CMK (cell line): ENCODE measurements around the gene KIN.
"Not testable (repeated sequence)": the region's sequence is repeated elsewhere in the genome, so short reads cannot be mapped to it uniquely, and the experiment has no call there.

Experiments
- DNase-seq: peaks from one replicate; pipeline ENCODE4 v3.0.0-alpha.2; 2010; ENCODE audit warnings: low read depth

Gene KIN

DNA sequence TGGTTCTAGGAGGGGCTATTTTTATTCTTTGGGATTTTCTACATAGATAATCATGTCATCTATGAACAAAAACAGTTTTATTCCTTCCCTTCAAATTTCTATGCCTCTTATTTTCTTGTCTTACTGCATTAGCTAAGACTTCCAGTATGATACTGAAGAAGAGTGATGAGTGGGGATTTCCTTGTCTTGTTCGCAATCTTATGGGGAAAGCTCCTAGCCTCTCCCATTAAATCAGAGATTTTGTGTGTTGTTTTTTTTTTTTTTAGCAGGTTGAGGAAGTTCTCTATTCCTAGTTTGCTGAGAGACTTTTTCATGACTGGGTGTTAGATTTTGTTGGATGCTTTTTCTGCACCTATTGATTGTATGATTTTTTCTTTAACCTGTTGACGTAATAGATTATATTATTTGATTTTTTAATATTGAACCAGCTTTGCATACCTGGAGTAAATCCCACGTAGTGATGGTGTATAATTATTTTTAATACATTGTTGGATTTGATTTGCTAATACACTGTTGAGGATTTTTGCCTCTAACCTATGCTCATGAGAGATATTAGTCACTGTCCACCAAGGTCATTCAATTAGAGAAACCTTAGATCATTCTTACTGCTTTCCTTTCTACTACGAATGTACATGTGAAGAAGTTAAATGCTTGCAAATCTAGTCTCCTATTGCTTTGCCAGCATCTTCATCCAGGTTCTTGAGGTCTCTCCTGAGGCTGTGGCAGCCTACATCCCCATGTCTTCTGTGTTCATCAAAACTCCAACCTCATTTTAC, 6.6 kb upstream of the KIN start:
- no peak for DNase-seq

DNA sequence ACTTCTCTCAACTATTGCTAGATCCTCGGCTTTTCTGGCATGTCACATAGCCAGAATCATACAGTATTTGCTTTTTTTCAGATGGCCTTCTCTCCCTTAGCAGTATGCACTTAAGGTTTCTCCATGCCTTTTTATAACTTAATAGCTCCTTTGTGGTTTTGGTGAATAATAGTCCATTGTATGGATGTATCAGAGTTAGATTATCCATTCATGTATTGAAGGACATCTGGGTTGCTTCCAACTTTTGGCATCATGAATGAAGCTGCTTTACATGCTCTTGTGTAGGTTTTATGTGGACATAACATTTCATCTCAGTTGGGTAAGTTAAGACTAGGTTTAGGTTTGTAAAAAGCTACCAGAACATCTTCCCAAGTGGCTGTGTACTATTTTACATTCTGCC, 4.7 kb upstream of the KIN start:
- DNase-seq, result no peak

DNA sequence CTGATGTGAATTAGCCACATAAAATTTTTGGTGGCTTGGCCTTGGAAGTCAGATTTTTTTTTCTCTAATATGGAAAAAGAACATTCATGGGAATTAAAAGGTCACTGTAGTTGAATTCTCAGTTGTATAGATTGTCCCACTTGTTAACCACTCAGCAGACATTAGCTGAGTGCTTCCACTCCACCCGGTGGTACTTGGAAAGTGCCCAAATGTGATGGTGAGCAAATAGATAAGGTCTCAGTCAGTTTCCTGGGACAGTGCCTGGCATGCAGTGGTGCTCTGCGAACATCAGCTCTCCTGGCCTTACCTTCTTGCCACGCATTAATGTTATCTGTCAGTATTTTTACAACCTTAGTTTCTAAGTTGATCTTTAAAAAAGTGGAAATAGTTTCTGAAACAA, 1.6 kb upstream of the KIN start:
- DNase-seq, result no peak

DNA sequence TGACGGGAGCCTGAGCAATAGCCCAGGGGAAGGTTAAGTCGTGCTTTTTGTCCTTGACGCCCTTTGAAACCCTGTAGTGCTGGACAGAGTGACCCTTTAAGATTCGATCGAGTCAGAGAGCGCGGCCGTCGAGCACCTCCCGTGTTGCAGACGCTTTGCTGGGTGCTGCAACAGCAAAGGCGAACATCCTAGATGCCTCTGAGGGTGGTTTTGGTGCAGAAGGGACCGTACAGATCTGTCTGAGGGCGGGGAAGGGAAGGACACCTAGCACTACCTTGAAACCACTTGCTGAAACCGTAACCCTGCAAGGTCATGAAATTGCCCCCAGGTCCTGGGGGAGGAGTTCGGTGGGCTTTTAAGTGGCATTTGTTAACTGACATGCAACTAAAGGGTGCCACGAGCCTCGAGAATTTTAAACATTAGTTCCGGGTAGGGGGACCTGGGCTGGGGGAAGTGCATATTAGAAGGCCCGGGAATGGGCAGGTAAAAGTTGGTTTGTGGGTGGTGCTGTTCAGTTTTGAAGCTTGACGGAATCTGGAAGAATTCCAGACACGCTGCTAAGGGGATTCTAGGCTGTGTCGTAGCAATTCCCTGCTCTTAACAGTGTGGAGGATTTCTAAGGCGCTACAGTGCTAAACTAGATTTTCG, 970 bp upstream of the KIN start:
- no peak for DNase-seq

DNA sequence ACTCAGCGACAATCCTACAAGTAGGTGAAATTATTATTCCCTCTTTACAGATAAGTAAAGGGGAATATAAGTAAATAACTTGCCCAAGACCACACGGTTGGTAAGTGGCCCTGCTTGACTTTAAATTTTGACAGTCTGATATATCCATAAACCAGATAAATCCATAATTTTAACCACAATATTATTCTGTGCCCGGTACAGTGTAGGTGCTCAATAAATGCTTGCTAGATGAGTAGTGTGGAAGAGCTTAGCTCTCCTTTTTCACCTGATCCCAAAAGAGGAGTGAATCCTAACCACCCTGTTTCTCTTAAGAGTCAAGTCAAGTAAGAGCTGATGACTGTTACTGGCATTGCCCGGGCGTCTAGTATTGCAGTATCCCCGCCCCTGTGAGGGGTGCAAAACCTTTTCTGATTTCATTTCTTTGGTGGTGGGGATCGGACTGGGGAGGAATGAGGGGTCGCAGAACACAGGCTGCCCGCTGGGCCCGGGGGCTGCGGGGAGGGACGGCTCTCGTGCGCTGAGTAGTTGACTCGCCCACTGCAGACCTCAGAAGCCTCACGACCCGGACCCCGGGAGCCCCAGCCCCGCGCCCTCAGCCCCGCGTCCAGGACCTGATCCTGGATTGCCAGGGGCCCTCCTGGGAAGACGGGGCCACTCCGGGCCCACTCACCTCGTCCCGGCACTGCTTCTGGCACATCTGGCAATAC, 490 bp downstream of the KIN start:
- DNase-seq, result no peak

DNA sequence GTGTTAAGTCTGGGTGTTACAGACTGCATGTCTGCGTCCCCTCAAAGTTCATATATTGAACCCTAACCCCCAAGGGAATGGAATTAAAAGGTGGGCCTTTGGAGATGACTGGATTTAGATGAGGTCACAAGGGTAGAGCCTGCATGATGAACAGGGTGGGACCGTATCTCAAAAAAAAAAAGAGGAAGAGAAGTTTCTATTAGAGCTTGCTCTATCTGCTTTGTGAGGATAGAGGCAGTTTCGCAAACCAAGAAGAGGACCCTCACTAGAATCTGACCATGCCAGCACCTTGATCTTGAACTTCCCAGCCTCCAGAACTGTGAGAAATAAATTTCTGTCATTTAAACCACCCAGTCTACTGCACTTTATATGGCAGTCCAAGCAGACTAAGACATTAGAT, 1.4 kb downstream of the KIN start:
- no peak for DNase-seq

DNA sequence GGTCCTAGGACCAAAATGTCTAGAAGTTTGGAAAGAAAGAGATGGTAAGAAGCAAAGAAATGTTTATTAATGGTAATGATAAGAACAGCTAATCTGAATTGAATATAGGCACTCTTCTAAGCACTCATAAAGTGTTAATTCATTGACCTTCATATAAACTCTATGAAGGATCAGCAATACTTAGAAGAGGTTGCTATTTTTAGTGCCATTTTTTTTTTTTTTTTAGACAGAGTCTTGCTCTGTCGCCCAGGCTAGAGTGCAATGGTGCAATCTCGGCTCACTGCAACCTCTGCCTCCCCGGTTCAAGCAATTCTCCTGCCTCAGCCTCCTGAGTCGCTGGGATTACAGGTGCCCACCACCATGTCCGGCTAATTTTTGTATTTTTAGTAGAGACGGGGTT, 5.6 kb downstream of the KIN start:
- DNase-seq, result not testable (repeated sequence)

DNA sequence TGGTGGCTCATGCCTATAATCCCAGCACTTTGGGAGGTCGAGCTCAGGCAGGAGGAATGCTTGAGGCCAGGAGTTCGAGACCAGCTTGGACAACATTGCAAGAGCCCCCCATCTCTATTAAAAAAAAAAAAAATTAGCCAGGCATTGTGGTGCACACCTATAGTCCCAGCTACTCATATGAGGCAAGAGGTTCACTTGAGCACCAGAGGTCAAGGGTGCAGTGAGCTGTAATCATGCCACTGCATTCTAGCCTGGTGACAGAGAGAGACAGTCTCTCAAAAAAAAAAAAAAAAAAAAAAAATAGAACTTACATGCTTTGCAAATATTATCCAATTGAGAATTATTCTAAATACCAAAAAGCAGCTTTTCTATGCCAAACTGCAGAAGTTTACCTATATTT, 11.0 kb downstream of the KIN start:
- DNase-seq, result no peak

DNA sequence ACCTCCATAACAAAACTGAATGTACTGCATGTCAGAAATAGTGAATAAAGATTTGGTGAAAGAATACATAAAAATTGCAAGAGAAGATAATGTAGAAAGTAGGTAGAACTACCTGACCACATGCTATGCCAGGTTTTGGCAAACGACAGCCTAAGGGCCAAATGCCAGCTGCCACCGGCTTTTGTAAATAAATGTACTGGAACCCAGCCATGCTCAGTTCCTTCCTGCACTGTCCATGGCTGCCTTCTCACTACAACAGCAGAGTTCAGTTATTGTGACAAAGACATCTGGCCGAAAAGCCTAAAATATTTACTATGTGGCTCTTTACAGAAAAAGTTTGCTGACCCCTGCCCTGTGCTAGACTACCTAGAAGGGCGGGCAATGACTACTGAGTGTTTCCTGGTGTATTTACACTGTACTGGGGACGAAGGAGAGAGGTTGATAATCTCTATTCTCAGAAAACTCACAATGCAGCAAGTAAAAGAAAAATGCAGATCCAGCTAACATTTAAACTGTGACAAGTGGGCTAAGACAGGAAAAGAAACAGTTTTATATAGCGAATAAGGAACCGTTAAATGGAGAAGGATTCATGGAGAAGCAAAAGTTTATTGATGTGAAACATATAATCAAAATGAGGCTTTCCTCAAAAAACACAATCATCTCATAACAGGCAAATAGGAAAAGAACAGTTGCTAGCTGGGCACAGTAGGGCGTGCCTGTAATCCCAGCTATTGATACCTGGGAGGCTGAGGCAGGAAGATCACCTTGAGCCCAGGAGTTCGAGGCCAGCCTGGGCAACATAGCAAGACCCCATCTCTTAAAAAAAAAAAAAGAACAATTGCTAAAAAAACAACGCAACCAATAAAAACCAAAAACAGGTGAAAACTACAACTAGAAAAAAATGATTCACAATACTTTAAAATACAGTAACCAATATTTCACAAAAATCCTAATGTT, 13.7 kb downstream of the KIN start:
- no peak for DNase-seq

DNA sequence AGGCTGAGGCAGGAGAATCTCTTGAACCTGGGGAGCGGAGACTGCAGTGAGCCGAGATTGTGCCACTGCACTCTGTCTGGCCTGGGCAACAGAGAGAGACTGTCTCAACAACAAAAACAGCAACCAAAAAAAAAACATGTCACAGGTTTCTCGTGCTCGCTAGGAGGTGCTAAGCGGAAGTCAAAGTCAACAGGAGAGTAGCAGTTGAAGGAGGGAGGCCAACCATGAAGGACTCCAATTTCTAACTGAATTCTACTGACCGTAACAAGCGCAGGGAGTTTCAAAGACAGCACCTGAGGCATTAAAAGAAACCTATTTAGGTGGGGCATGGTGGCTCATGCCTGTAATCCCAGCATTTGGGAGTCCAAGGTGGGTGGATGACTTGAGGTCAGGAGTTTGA, 19.4 kb downstream of the KIN start:
- DNase-seq, result no peak

DNA sequence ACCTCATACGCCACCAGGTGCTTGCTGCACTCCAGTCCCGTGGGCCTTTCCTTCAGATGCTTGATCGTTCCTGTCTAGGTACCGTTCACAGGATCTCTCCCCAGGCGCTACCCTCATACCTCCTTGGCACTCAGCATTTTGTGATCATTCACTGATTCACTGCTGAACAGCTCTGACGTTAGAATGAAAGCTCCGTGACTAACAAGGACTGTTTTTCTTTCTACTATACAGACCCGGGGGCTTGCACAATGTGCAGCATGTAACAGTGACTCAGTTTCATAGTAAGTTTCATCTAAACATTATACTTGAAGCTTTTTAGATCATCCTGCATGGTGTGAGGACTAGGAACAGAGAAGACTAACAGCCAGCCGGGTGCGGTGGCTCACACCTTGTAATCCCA, 20.6 kb downstream of the KIN start:
- no peak for DNase-seq

DNA sequence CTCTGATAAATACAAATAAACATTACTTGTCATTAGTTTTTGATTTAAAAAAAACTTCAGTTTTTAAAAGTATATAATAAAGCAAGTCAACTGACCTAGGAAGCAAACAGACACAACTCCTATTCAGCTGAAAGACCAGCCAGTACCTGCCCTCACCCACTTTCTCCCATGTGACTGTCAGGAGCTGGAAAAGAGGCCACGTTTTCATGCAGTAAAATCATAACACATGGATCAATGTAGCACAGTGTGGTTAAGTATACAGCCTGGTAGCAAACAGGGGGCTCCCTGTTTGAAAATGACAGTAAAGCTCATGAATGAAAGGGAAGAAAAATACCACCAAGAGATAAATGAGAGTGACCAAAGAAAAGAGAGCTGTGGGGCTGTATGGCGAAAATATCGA, 21.6 kb downstream of the KIN start:
- DNase-seq, result no peak

DNA sequence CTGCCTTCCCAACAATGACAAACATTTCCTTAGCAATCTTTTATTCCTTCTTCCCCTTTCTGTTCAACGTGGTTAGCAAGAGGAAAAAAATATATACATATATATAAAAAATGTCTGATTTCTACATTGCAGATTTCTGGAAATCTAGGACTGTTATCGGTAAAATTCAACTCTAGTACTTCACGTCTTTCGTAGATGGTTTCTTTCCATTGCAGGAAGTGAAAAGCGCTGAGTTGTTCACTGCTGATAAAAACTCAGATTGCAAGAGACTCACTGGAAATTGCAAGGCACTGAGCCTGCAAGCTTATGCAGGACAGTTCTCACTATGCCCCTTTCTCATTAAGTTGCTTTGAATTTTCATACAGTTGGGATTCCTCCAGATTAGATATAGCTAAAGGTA, 23.9 kb downstream of the KIN start:
- no peak for DNase-seq

DNA sequence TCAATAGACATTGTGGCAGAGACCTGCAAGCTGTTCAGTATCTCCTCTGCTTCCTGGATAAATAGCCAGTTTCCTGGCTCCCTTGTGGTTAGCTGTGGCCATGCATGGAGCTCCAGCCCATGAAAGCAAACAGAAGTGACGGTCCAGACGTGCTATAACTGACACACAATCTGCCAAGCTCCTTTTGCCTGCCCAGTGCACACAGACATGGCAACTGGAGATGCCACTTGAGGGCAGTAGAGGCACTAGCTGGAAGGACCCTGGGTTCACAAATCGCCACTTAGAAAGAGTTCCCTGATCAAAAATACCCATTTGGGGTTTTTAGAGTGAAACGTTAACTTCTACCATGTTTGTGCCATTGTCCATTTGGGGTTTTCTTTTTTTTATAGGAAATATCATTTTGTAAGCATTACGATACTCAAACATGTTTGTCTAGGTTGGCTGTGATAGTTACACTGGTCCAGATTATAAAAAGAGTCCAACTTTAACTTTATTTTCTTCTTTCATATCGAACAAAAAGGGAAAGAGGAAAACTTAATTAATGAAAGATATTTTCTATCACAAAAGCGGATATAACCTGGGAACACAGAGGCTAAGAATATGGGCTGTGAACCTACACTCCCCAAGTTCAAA, 31.3 kb downstream of the KIN start:
- peak; percentile 17 for DNase-seq

DNA sequence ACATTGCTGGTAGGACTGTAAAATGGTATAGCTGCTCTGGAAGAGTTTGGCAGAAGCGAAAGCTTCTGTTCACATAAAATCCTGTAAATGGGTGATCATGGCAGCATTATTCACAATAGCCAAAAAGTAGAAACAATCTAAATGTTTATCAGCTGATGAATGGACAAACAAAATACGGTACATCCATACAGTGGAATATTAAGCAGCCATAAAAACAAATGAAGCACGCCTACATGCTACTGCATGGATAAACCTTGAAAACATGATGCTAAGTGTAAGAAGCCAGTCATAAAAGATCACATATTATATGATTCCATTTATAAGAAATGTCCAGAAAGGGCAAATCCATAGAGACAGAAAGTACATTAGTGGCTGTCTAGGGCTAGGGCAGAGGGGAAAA, 32.7 kb downstream of the KIN start:
- DNase-seq, result no peak

DNA sequence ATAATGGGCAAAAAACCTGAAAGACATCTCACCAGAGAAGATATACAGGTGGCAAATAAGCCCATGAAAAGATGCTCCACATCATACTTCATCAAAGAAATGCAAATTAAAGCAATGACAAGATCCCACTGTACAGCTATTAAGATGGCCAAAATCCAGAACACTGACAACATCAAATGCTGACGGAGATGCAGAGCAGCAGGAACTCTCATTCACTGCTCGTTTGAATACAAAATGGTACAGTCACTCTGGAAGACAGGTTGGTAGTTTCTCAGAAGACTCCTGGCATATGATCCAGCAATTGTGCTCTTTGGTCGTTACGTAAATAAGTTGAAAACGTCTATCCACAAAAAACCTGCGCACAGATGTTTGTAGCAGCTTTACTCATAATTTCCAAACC, 35.5 kb downstream of the KIN start:
- DNase-seq, result no peak

DNA sequence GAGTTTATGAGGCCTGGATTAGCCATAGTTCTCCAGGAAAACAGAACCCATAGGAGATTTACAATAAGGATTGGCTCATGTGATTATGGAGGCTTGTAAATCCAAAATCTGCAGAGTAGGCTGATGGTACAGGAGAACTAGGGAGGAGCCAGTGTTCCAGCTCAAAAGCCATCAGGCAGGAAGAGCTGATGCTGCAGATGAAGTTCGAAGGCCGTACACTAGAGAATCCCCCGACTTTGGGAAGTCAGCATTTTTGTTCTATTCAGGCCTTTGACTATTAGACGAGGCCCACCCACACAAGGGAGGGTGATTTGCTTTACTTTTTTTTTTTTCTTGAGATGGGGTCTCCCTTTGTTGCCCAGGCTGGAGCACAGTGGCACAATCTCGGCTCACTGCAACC, 37.6 kb downstream of the KIN start:
- DNase-seq, result no peak

DNA sequence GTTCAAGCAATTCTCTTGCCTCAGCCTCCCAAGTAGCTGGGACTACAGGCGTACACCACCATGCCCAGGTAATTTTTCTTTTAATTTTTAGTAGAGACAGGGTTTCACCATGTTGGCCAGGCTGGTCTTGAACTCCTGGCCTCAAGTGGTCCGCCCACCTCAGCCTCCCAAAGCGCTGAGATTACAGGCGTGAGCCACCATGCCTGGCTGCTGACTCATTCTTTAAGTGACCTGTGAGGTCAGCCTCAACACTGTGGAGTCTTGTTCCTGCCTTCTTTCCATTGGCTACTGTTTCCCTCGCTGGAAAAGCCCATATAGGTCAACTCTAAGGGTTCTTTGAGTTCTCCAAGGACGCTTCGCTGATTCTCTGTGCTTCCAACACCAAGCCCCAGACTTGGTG, 39.2 kb downstream of the KIN start:
- not testable (repeated sequence) for DNase-seq

DNA sequence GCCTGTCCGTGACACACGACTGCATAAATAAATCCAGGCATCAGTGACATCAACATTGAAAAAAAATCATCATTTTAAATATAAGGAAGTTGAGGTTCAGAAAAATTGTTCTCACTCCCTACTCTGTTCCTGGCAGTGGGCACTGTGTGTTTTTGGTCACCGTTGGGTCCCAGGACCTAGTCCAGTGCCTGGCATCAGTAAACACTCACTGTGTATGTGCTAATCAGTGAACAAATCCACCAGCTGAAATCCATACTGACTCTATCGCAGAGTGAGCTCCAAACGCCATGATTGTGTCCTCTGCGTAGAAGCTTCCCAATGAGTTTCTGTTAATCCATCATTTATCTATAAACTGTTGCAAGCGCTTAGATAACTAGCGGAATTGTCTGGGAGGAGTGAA, 43.5 kb downstream of the KIN start:
- DNase-seq, result no peak

DNA sequence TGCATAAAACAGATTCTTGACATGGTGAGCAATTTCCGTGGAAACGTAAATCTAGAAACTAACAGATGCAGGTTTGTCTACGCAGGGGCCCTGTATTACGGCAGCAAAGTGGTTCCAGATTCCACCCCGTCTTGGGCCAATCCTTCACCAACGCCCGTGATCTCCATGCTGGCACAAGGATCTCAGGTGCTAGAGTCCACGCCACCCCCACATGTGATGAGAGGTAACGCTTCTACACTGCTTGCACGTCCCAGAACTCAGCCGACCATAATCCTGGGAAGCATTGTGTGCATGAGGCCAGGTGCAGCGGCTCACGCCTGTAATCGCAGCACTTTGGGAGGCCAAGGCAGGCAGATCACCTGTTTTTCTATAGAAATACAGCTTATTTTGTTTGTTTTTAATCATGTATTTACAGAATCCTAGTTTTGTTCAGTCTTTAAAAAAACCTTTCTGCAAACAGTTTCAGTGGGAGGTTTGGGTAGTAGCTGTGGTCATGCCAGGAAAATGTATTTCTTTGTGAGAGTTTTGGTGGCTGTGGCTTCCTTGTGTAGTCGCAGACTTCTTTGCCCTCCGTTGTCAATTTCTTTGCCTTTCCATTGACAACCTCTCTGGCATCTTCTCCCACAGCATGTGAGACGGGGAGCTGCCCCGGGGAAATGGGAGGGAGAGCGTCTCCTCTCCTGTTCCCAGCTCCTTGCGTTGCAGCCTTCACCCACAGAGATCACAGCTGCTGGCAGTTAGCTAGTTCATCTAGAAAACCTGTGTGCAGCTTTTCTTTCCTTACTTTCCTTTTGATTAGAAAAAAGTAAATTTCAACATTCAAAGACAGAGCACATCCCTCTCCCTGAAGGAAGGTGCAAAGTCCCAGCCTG, 49.0 kb downstream of the KIN start:
- no peak for DNase-seq

DNA sequence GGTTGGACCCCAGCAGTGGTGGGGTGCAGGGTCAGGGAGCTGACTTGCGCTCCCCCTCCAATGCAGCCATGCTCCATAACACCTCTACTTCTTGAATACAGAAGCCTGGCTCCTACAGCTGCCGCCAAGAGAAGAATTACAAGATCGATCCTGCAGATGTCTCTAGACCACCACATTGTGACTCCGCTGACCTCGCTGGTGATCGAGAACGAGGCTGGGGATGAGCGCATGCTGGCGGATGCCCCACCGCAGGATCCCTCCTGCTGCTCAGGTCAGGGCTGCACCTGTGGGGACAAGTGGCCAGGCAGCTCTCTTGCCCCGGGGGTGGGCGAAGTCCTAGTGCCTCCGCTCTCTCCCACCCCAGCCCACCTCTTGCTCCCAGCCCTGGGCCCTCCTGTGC, 53.0 kb downstream of the KIN start:
- no peak for DNase-seq
